GM18909 (cell line): ENCODE data around the gene PHOSPHO2.

Experiments used
- ATAC-seq: cut with Tn5 transposase; IDR thresholded peaks from one replicate; pipeline ENCODE4 v1.9.1; 2021; ENCODE audit warnings: mild to moderate bottlenecking; ENCODE audit not compliant: unreplicated experiment, poor library complexity

Gene PHOSPHO2, protein sequence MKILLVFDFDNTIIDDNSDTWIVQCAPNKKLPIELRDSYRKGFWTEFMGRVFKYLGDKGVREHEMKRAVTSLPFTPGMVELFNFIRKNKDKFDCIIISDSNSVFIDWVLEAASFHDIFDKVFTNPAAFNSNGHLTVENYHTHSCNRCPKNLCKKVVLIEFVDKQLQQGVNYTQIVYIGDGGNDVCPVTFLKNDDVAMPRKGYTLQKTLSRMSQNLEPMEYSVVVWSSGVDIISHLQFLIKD

DNA sequence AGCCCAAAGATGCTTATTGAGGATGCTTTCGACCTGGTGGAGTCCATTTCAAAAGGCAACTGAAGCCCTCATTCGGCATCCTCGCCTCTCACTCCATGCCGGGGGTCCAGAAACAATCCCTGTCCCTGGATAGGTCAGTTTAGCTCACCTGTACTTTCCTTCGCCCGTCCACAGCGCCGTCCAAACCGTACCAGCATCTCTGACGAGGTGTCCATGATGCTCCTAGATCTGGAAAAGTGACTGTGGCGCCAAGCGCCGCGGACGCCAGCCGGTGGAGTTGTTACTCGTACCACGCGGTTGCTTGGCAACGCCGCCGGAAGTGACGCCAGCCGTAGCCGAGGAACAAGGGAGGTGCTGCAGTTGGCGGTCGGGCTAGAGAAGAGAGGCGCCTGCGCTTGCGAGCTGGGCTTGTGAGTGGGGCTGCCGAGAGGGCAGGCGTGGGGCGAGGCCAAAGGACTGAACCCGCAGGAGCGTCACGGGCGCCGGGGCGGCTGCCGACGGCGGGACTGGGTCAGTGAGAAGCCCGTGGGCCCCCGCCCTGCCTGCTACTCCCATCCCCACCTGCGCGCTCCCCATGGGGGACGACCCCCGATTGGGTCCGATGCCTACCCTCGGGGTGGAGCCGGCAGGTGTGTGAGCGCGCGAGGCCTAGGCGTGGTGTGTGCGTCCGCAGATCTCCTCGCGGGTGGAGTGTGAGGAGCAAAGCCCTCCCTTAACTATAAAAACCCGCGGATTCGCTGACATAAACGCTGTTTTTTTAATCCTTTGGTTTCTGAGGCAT lies at the start of gene PHOSPHO2, which contains the start of gene CFAP210:
Gene PHOSPHO2, plus strand, starts transcription at position 357 of the 781 bp plus-strand sequence. CDS start 6,503 bp downstream, outside the sequence.
Gene CFAP210, minus strand, starts transcription at position 293 of the 781 bp plus-strand sequence. Its CDS starts 78 bp downstream, at position 215.
- ATAC-seq = peak; percentile 99

DNA sequence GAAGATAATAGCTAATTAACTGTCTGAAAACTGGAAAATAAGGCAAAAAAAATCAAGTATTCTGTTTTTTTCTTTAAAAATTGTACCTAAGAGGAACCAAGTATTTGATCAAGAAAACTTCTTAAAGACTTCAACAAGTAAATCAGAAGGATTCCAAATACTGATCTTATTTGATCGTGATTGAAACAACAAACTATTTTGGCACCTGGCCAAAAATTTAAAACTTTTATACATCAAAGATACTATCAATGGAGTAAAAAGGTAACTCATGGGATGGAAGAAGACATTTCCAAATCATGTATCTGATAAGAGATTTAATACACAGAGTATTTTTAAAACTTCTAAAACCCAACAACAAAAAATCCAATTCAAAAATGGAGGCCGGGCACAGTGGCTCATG lies 46.8 kb upstream of the PHOSPHO2 start:
- no peak for ATAC-seq

- ATAC-seq = no peak
These were observed 45.0 kb upstream of the PHOSPHO2 start for GRCh38 chr2:169649278-169649677.

- ATAC-seq = no peak
These were observed 40.6 kb upstream of the PHOSPHO2 start for GRCh38 chr2:169653636-169654035.

DNA sequence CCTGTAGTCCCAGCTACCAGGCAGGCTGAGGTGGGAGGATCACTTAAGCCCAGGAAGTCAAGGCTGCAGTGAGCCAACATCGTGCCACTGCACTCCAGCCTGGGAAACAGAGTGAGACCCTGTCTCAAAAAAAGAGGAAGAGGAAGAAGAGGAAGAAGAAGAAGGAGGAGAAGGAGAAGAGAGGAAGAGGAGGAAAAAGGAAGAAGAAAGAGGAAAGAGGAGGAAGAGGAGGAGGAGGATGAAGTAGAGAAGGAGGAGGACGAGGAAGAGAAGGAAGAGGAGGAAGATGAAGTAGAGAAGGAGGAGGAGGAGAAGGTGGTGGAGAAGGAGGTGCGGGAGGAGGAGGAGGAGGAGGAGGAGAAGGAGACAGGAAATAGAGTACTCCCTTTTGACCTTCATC lies 38.1 kb upstream of the PHOSPHO2 start:
- ATAC-seq = no peak

DNA sequence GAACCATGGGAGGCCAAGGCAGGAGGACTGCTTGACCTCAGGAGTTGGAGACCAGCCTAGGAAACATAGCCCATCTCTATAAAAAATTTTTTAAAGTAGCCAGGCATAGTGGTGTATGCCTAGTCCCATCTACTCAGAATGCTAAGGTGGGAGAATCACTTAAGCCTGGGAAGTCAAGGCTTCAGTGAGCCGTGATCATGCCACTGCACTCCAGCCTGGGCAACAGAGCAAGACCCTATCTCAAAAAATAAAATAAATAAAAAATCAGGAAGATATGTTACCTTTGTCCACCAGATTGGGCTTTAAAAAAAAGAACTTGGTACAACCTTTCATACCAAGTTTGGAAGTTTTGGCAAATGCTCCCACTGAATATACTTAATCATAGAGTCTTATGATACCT lies 35.4 kb upstream of the PHOSPHO2 start:
- ATAC-seq = no peak

GRCh38 chr2:169659320-169659719 lies 34.9 kb upstream of the PHOSPHO2 start:
- no peak for ATAC-seq

GRCh38 chr2:169661265-169661664 lies 33.0 kb upstream of the PHOSPHO2 start:
- no peak for ATAC-seq

DNA sequence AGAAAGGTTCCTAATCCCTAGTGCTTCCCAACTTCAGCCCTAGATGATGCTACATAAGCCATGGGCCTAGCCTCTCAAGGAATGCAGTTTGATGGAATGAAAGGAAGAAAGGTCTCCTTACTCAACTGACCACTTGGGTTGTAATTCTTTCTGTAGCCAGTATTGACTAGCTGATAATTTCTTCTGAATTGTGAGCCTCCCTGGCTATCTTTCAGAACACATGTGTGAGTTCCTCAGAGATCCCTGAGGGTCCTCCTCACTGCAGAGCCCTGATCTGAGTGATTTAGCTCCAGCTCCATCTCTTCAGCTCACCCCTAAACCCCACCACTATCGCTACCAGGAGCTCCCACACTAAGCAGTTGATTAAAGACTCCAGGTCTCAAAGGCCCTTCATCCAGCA lies 31.5 kb upstream of the PHOSPHO2 start:
- ATAC-seq = no peak

- no peak for ATAC-seq
These were observed 31.0 kb upstream of the PHOSPHO2 start for GRCh38 chr2:169663247-169663646.

DNA sequence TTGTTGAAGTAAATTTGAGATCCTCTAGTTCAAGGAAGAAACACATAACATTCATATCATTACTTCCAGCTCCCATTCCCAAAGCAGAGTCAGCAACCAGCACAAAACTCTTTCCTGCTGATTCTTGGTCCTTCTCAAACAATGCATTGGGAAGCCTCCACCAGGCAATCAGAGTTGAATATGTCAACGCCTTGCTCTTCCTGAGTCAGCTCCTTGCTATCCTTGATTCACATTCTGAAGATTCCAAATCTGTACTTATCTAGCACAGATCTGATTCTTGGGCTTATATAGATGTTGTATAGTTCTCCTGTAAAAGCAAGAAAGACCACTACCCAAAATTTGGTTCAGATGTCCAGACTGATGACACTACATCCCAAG lies 29.7 kb upstream of the PHOSPHO2 start:
- no peak for ATAC-seq

GRCh38 chr2:169664978-169665930 lies 29.0 kb upstream of the PHOSPHO2 start:
- ATAC-seq = no peak

- ATAC-seq = no peak
These were observed 26.7 kb upstream of the PHOSPHO2 start for GRCh38 chr2:169667583-169667982.

- ATAC-seq = peak; percentile 56
These were observed 24.0 kb upstream of the PHOSPHO2 start for GRCh38 chr2:169670215-169670651.

DNA sequence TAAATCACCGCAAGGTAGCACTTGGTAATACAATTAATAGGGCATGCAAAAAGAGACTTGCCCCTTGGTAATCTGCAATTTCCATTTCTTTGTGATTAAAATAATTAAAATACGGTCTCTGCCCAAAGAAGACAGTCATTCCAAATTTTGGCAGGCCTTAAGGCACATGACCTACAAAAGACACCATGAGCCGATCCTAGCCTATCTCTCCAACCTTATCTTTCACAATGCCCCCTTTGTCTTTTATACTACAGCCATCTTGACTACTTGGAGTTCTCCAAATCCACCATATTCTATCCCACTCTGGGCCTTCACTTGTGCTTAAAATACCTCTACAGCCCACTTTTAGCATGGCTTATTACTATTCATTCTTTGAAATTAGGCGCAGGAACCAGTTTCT lies 23.3 kb upstream of the PHOSPHO2 start:
- no peak for ATAC-seq

- no peak for ATAC-seq
These were observed 21.9 kb upstream of the PHOSPHO2 start for GRCh38 chr2:169672406-169672805.

- no peak for ATAC-seq
These were observed 21.2 kb upstream of the PHOSPHO2 start for GRCh38 chr2:169673106-169673505.

- no peak for ATAC-seq
These were observed 20.3 kb upstream of the PHOSPHO2 start for GRCh38 chr2:169673921-169674320.

DNA sequence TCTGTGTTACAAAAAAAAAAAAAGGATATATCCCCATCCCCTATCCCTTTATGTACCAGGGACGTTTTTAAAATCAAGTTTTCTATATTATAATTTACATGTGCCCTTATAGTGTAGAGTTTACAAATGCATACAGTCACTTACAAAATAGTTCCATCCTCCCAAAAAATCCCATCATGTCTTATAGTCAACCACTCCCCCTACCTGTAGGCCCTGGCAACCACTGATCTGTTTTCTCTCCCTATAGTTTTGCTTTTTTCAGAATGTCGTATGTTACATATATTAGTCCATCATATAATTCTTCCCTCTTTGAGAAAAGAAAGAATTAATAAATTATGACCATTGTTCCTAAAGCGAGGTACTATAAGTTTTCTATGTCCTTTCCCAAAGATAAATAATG lies 17.9 kb upstream of the PHOSPHO2 start:
- no peak for ATAC-seq

DNA sequence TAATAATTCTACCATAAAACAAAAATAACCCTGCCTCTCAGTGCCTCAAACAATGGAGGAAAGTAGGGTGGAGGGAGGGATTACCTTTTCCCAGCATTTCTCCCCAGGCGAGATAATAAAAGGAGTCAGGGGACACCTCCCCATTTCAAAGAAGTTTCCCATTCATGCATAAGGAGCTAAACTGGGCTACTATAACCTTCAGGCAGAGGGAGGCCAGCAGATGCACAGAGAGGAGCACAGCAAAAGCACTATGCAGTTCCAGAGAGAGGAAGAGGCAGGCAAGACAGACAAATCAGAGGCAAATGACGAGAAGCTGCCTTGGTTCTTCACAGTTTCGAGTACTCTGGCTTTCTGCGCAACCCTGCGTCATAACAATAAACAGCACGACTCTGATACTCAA lies 17.4 kb upstream of the PHOSPHO2 start:
- ATAC-seq = no peak

GRCh38 chr2:169683054-169683424 lies 11.2 kb upstream of the PHOSPHO2 start:
- ATAC-seq = no peak
